ENCODE data around the gene TSPAN17. TPM values are rescaled to one million over a fixed set of nuclear protein-coding genes. Genes with fewer than 3 reads are reported as not detected.
A peak's percentile ranks its signal among the peaks of the same experiment; 100 is the strongest.

TSPAN17 gene
- total RNA-seq, 3 donors from 2014 or later, result 18.3 to 28.0 (median 24.1) TPM

- Mint-ChIP-seq H3K4me3 (no peak overlapping the region), H3K9me3 (no peaks in the 10 kb centered on the region), H3K27me3 (ENCODE audit: low read depth) (no peaks in the 10 kb centered on the region), H3K36me3 (ENCODE audit: insufficient read depth) (peaks cover 15% of the 10 kb centered on the region), H3K4me1 (ENCODE audit: low read depth) (peaks cover 65% of the 10 kb centered on the region)
- no peak for DNase-seq
- no peak for ATAC-seq
Observed at GRCh38 chr5:176654856-176655255, 7.6 kb downstream of the TSPAN17 start.

GRCh38 chr5:176656467-176656990 lies 9.2 kb downstream of the TSPAN17 start:
- no peaks in the 10 kb centered on the region for H3K9me3 Mint-ChIP-seq
- no peaks in the 10 kb centered on the region for H3K27me3 Mint-ChIP-seq (ENCODE audit: low read depth)
- peaks cover 59% of the 10 kb centered on the region for H3K4me1 Mint-ChIP-seq (ENCODE audit: low read depth)
- H3K4me3 Mint-ChIP-seq, result no peak overlapping the region
- peaks cover 15% of the 10 kb centered on the region for H3K36me3 Mint-ChIP-seq (ENCODE audit: insufficient read depth)
- DNase-seq (no peak), ATAC-seq (no peak)

GRCh38 chr5:176658007-176658599 lies 10.8 kb downstream of the TSPAN17 start:
- Mint-ChIP-seq H3K27me3 (ENCODE audit: low read depth) (no peaks in the 10 kb centered on the region), H3K36me3 (ENCODE audit: insufficient read depth) (peaks cover 15% of the 10 kb centered on the region), H3K4me1 (ENCODE audit: low read depth) (peaks cover 44% of the 10 kb centered on the region), H3K9me3 (no peaks in the 10 kb centered on the region), H3K4me3 (peak overlapping the region; percentile 49)
- peak; percentile 62 for DNase-seq
- ATAC-seq, result peak; percentile 42 to 64

GRCh38 chr5:176658817-176659511 lies 11.7 kb downstream of the TSPAN17 start:
- DNase-seq (no peak), ATAC-seq (peak; percentile 26 to 38)
- H3K4me1 Mint-ChIP-seq (ENCODE audit: low read depth), result peaks cover 35% of the 10 kb centered on the region
- no peaks in the 10 kb centered on the region for H3K9me3 Mint-ChIP-seq
- peak overlapping the region; percentile 49 for H3K4me3 Mint-ChIP-seq
- peaks cover 3% of the 10 kb centered on the region for H3K27me3 Mint-ChIP-seq (ENCODE audit: low read depth)
- H3K36me3 Mint-ChIP-seq (ENCODE audit: insufficient read depth), result peaks cover 8% of the 10 kb centered on the region

GRCh38 chr5:176659512-176659839 lies 12.2 kb downstream of the TSPAN17 start:
- H3K4me1 Mint-ChIP-seq (ENCODE audit: low read depth), result peaks cover 32% of the 10 kb centered on the region
- H3K9me3 Mint-ChIP-seq, result no peaks in the 10 kb centered on the region
- DNase-seq (no peak), ATAC-seq (no peak)
- no peak overlapping the region for H3K4me3 Mint-ChIP-seq
- H3K27me3 Mint-ChIP-seq (ENCODE audit: low read depth), result peaks cover 8% of the 10 kb centered on the region
- H3K36me3 Mint-ChIP-seq (ENCODE audit: insufficient read depth), result peaks cover 8% of the 10 kb centered on the region

- Mint-ChIP-seq H3K4me3 (no peak overlapping the region), H3K4me1 (ENCODE audit: low read depth) (peaks cover 29% of the 10 kb centered on the region)
- ATAC-seq, result no peak
Observed at GRCh38 chr5:176659860-176660461, 12.7 kb downstream of the TSPAN17 start.

GRCh38 chr5:176660530-176660859 lies 13.2 kb downstream of the TSPAN17 start:
- no peak overlapping the region for H3K4me3 Mint-ChIP-seq
- H3K36me3 Mint-ChIP-seq (ENCODE audit: insufficient read depth), result peaks cover 4% of the 10 kb centered on the region
- ATAC-seq (peak; percentile 24 to 30), DNase-seq (no peak)
- no peaks in the 10 kb centered on the region for H3K9me3 Mint-ChIP-seq
- peaks cover 9% of the 10 kb centered on the region for H3K27me3 Mint-ChIP-seq (ENCODE audit: low read depth)
- H3K4me1 Mint-ChIP-seq (ENCODE audit: low read depth), result peaks cover 28% of the 10 kb centered on the region

More at GRCh38 chr5:176659860-176660461, 12.7 kb downstream of the TSPAN17 start:
- no peaks in the 10 kb centered on the region for H3K9me3 Mint-ChIP-seq
- peaks cover 8% of the 10 kb centered on the region for H3K36me3 Mint-ChIP-seq (ENCODE audit: insufficient read depth)
- no peak for DNase-seq
- peaks cover 9% of the 10 kb centered on the region for H3K27me3 Mint-ChIP-seq (ENCODE audit: low read depth)

GRCh38 chr5:176660860-176661641 lies 13.8 kb downstream of the TSPAN17 start:
- H3K4me1 Mint-ChIP-seq (ENCODE audit: low read depth), result peaks cover 28% of the 10 kb centered on the region
- no peak overlapping the region for H3K4me3 Mint-ChIP-seq
- peaks cover 9% of the 10 kb centered on the region for H3K27me3 Mint-ChIP-seq (ENCODE audit: low read depth)

GRCh38 chr5:176661676-176662075 lies 14.4 kb downstream of the TSPAN17 start:
- Mint-ChIP-seq H3K4me1 (ENCODE audit: low read depth) (peaks cover 28% of the 10 kb centered on the region), H3K9me3 (no peaks in the 10 kb centered on the region), H3K4me3 (no peak overlapping the region), H3K36me3 (ENCODE audit: insufficient read depth) (peaks cover 2% of the 10 kb centered on the region), H3K27me3 (ENCODE audit: low read depth) (peaks cover 11% of the 10 kb centered on the region)
- no peak for DNase-seq
- ATAC-seq, result no peak

More at GRCh38 chr5:176660860-176661641, 13.8 kb downstream of the TSPAN17 start:
- no peaks in the 10 kb centered on the region for H3K9me3 Mint-ChIP-seq
- ATAC-seq (peak; percentile 75 to 78), DNase-seq (peak; percentile 81)
- peaks cover 4% of the 10 kb centered on the region for H3K36me3 Mint-ChIP-seq (ENCODE audit: insufficient read depth)

- Mint-ChIP-seq H3K4me3 (no peak overlapping the region), H3K9me3 (no peaks in the 10 kb centered on the region), H3K36me3 (ENCODE audit: insufficient read depth) (peaks cover 2% of the 10 kb centered on the region), H3K4me1 (ENCODE audit: low read depth) (peaks cover 27% of the 10 kb centered on the region), H3K27me3 (ENCODE audit: low read depth) (peaks cover 11% of the 10 kb centered on the region)
- ATAC-seq (no peak), DNase-seq (no peak)
Observed at GRCh38 chr5:176662371-176663333, 15.4 kb downstream of the TSPAN17 start.

- Mint-ChIP-seq H3K4me1 (ENCODE audit: low read depth) (peaks cover 18% of the 10 kb centered on the region), H3K4me3 (no peak overlapping the region), H3K27me3 (ENCODE audit: low read depth) (peaks cover 11% of the 10 kb centered on the region), H3K9me3 (no peaks in the 10 kb centered on the region), H3K36me3 (ENCODE audit: insufficient read depth) (no peaks in the 10 kb centered on the region)
- no peak for DNase-seq
- ATAC-seq, result no peak
Observed at GRCh38 chr5:176663566-176663965, 16.3 kb downstream of the TSPAN17 start.

- ATAC-seq (no peak), DNase-seq (no peak)
- H3K4me3 Mint-ChIP-seq, result no peak overlapping the region
- peaks cover 11% of the 10 kb centered on the region for H3K27me3 Mint-ChIP-seq (ENCODE audit: low read depth)
- H3K9me3 Mint-ChIP-seq, result no peaks in the 10 kb centered on the region
- H3K36me3 Mint-ChIP-seq (ENCODE audit: insufficient read depth), result no peaks in the 10 kb centered on the region
- H3K4me1 Mint-ChIP-seq (ENCODE audit: low read depth), result peaks cover 9% of the 10 kb centered on the region
Observed at GRCh38 chr5:176664479-176664878, 17.2 kb downstream of the TSPAN17 start.

- DNase-seq (no peak), ATAC-seq (no peak)
- H3K9me3 Mint-ChIP-seq, result no peaks in the 10 kb centered on the region
- H3K4me1 Mint-ChIP-seq (ENCODE audit: low read depth), result peaks cover 9% of the 10 kb centered on the region
- no peaks in the 10 kb centered on the region for H3K36me3 Mint-ChIP-seq (ENCODE audit: insufficient read depth)
- peaks cover 11% of the 10 kb centered on the region for H3K27me3 Mint-ChIP-seq (ENCODE audit: low read depth)
- no peak overlapping the region for H3K4me3 Mint-ChIP-seq
Observed at GRCh38 chr5:176664886-176665285, 17.6 kb downstream of the TSPAN17 start.

All from activated T-cell treated with anti-CD3 and anti-CD28 coated beads, Interleukin-2, amount 50 U/mL, for 4 hours (primary cell).